H4 (cell line): Measurements from ENCODE around the gene LIMS2. TPM values are rescaled to one million over a fixed set of nuclear protein-coding genes. Genes with fewer than 3 reads are reported as not detected.

Experiments
- DNase-seq: peaks from one replicate; pipeline ENCODE4 v3.0.0-alpha.2; 2015; ENCODE audit warnings: low spot score
- total RNA-seq: library from RNA; depleted of rRNA; stranded (reverse); fragments of >200 nt; shearing (Covaris generic); gene quantifications from 2 replicates; pipeline ENCODE4 v1.2.3, GENCODE V29; 2014

Gene LIMS2
- total RNA-seq, 1 experiment from 2014 or later, result 0.41 TPM

DNA sequence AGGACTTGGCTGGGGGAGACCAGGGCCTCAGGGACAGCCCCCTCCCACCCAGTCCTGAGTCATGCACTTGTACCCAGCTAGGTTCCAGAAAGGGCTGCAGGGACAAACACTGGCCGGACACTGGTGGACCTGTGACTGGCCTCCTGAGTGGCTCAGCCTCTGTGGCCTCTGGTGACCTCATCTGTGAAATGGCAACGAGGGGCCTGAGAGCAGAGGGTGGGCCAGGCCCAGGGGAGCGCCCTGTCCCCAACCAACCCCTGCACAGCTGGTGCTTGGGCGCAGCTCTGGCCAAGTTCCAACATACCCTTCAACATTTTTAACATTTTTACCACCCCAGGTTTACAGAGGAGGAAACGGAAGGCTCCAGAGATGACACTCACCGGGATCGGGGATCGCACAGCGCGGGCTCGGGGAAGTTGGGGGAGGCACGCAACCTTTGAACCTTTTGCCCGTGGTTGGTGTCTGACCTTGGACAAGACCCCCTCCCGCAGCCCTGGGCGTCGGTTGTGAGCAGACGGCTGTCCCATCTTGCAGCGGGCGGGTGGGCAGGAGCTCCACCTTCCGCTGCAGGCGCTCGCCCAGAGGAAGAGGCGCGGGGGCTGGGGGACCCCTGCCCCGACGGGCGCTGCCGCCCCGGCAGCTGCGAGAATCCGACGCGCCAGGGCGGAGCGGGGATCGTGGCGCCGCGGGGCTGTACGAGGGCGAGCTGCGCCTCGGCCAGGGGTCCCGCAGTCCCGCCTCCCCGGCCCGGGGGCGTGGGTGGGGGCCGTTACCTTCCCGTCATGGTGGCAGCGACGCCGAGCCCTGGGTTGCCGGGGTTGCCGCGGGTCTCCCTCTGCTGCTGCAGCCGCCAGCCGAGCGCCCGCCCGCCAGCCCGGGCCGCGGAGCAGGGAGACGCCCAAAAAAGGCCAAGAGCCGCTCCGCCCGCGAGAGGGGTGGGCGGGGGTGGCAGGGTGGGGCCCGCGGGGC is 805 bp downstream of the LIMS2 start:
- DNase-seq, result no peak

DNA sequence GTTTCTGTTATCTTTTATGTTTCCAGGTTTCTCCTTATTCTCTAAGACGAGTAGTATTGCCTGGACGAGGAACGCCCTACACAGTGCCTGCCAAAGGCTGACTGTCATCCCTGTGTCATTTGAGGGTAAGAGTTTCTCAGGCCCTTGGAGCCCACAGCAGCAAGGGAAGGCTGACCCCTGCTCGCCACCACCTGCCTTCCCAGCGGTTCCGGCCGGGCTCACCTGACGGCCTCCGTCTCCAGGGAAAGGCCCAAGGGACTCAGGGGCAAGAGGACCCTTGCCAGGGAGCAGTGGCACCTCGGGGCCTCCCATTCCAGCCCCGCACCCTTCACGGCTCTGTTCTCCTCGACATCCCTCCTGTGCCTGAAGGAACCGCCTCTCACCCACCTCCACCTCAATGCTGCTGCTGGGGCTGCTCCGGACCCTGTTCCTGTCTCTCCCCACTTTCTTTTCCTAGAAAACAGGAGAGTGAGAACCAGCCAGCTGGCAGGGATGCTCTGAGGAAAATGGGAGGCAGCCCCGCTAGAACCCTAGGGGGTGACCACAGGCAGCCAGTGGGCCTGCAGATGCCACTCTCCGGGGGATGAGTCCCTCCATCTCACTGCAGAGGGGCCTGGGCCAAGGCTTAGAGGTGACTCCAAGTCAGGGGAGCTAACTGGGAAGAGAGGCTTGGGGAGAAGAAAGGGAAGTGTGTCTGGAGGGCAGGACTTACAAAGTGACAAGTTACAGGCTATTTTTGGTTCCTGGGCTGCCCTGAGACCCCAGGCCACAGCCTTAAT is 1.9 kb downstream of the LIMS2 start:
- DNase-seq, result no peak

DNA sequence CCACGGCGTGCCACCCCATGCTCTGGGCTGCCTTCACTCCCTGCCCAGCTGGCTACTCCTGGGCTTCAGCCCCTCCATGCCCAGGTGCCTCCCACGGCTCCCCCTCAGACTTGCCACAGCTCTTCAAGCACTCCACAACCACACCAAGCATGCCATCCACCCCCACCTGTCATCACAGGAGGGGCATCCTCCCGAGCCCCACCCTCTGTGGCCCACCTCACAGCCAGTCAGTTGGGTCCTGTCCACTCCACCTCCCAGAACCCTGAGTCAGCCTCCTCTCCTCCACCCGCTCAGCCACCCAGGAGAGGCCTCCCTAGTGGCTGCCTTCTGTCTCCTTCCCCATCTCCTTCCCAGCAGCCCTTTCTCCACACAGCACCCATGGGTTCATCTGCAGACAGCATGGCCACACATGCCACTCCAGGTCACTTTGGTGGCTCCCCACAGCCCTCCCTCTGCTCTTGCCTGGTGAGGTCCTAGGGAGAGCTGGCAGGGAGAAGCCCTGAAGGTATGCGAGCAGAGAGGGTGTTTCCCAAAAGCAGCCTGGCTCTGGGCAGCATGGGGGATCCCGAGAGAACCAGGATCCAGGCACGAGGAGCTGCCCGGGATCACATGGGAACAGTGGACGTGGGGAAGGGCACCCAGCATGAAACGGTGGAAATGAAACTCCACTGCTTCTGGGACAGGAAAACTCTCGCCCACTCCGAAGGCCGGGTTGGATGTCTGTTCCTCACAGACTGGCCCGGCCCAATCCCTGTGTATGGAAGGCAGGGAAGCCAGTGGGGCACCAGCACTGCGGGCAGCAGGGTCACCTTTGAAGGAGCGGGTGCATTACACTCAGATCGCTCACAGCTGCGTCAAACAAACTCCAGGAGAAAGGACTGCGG is 2.7 kb downstream of the LIMS2 start:
- no peak for DNase-seq

DNA sequence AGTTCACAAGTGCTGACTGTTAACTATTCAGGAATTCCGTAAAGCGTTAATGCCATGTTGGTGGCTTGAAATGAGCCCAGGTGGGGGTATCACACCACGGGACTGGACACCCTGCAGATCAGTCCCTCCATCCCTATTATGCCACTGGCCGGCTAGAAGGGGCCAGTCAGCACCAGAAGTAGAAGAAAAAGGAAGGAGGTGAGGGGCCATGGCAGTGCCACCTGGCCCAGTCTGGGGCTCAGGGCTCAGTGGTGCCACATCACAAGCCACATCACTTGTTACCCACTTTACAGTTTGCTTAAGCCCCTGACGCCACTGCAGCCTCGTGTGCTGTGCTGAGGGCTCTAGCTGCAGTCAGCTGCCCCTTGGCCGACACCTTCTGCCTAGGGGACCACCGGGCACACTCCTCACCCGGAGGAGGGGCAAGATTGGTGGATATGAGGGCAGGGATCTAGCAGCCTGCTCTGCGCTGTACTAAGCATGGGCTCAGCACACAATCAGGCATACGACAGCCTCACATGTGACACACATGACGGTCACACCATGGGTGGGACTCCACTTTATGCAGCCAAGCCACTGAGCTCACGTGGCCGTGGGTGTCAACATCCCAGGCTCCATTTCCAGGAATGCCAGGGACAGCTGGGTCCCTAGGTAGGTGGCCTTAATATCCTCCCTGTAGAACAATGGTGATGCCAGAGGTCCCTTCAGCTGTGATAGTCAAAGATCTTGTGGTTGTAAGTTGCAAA is 3.6 kb downstream of the LIMS2 start:
- no peak for DNase-seq

DNA sequence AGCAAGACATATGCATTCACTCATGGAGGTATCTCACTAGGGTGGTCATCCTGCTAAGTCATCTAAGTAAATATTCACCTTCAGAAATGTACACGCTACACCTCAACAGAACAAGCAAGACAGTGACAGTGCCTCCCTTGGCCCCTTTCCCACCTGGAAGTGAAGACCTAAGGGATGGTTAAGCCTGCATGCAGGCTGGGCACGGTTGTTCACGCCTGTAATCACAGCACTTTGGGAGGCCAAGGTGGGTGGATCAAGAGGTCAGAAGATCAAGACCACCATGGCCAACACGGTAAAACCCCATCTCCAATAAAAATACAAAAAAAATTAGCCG is 4.4 kb downstream of the LIMS2 start:
- DNase-seq, result no peak

DNA sequence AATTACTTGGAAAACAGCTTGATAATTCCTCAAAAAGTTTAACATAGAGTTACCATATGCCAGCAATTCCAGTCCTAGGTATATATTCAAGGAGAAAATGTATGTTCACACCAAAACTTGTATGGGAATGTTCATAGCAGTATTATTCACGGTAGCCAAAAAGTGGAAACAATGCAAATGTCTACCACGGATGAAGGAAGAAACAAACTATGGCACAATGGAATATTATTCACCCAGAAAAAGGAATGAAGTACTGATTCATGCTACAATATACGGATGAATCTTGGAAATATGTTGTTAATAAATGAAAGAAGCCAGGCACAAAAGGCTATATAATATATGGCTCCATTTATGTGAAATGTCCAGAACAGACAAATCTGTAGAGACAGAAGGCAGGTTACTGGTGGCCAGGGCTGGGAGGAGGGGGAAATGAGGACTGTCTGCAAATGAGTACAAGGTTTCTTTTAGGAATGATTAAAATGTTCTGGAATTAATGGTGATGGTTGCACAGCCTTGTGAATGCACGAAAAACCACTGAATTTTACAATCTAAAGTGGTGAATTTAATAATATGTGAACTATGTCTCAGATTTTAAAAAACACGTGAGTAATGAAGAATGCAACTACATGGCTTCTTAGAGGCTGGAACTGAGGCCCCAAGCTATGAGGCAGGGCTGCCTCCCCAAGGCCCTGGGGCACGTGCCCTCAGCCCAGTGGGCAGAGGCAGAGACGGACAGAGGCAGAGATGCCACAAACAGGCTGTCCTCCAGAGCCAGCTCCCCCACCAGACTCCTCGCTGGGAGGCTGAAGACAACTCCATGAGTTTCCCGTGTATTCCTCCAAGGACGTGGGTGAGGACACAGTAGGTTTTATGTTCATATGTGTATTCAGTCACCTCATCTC is 5.0 kb downstream of the LIMS2 start:
- DNase-seq, result no peak

DNA sequence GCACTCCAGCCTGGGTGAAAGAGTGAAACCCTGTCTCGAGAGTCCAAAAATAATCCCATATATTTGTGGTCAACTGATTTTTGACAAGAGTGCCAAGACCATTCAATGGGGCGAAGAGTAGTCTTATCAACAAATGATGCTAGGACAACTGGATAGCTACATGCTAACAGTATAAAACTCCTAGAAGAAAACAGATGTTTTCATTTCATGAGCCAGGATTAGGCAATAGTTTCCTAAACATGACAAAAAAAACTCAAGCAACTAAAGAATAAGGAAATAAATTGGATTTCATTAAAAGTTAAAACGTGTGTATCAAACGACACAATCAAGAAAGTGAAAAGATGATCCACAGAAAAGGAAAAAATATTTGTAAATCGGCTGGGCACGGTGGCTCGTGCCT is 6.3 kb downstream of the LIMS2 start:
- no peak for DNase-seq

DNA sequence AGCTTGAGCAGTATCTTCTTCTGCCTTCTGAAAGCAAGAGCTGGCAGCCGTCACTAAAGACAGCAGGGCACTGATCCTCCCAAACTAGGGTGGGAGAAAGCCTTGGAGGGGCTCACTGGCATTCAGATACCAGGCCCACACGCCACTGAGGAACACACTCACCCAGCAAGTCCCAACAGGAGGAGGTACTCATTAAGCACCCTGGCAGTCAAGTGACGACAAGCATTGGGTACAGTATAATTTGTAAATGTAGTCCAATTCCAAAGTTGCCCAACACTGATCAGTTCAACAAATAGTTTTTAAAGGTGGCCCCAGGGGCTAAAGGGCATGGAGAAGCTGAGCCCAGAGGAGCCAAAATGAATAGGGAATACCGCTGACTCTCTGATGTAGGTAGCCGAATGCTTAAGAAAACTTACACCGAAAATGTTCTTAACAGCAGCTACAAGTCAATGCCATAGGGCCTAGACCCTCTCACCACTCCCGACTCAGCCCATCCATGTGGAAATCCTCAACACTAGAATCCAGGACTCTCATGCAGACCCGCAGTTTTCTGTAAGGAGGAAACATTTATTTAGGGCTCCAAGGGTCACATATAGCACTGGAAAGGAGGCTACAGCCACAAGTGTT is 9.9 kb downstream of the LIMS2 start:
- DNase-seq, result no peak

DNA sequence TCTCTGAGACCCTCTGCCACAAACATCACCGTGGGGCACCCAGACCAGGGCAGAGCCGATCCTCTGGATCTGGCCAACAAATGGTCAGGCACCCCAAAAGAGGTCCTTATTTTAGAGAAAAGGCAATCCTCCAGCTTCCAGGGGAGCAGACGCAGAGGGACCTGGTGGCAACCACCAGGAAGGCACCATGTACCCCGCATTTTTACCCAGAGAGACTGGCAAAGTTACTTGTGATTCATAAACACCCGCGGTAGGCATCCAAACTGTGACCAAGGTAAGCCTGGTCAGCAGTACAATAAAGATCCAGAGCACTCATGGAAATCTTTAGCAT is 10.5 kb downstream of the LIMS2 start:
- DNase-seq, result no peak

DNA sequence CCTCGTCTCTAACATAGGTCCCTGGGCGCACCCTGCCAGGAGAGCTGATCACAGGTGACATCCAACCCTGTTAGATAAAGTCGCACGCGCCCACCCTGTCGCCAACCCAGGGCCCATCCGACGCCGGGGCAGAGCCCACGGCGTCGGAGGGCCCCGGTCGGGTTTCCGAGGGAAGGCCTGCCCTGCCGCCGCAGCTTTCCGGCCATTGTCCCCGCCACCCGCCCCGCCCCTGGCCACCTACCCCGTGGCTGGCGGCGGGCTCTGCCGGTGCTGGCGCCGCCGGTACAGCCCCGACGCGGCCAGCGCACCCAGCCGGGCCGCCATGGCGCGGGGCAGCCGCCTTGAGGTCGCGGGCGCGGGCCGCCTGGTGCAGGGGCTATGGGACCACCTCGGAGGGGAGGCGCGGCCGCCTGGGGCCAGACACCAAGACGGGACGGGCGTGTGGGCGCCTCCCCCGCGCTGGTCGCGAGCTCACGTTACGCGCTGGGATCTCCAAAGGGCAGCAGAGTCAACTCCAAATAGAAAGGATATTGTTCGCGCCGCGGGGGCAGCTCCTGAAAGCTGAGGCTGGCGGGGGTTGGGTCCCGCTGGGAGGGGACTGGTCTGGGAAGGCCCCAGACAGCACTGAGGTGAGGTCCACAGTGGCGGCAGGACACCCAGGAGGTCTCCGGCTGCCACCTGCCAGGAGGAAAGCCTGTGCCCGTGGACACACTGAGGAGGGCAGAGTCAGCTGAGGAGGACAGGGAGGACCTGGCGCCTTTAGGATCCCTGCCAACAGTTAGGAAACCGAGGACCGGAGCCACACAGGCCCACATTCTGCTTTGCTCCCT is 11.1 kb downstream of the LIMS2 start:
- DNase-seq, result no peak

DNA sequence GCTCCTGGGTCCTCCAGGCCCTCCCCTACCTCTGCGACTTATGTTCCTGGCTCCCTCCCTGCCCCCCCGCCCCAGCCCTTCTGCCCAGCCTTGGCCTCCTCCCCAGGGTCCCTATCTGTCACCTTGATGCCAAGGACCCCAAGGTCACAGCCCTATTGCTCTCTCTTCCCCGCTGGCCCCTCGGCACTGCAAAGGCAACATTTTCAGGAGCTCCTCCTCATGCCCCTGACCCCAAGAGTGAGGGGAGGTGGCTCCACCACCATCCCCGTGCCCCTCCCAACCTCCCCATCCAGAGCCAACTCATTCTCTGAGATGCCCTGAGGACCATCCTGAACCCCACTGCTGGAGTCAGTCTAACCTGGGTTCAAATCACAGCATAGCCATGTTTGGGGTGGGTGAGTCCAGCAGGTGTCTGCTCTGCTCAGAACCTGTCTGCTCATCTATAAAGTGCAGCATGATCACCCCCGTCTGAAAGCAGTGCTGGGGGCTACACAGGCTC is 11.7 kb downstream of the LIMS2 start:
- no peak for DNase-seq

DNA sequence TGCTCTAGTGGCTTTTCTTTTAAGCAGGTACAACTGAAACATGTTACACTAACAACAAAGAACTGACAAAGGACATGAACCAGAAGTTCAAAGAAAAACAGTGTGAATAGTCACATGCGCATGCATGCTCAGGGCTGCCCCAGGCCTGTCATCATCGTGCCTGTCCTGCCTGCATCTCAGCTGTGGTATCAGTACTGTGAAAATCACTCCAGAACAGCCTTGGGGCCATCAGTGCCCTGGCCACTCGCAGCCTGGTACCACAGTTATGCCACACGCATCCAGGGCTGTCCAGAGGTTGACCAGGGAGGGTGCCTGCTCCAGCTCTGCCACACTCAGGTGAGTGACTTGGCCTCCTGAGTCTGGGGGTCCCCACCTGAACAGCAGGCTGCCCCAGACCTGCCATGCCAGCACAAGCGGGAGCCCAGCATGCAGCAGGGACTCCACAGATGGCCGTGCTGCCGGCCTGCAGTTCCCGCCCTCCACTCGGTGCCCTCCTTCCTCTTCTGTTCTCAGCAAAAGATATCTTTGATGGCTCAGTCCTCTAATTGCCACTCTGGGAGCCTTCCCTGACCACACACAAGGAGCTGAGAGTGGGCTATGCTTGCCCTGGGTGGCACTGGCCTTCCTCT is 12.3 kb downstream of the LIMS2 start:
- DNase-seq, result no peak

DNA sequence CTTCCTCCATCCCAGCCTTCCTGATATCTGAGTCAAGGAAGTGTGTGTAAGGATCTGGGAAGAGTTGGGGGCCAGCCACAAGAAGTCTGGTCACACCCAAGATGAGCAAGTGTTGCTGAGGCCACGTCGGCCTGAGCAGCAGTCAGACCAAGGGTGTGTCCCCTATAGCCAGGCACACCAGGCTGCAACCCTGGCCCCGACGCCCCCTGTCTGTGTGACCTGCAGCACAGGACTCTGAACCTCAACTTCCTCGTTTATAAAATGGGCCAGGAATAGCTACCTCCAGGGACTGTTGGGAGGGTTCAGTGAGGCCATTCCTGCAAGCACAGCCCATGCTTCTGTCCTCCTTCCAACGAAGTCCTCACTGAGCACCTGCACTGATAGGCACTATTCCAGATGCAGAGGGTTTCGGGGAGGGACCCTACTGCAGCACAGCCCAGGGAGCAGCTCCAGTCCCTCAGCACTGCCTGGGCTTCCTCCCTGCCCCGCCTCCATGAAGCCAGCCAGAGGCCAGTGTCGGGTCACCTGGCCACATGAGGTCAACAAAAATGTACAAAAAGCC is 13.3 kb downstream of the LIMS2 start:
- DNase-seq, result no peak

DNA sequence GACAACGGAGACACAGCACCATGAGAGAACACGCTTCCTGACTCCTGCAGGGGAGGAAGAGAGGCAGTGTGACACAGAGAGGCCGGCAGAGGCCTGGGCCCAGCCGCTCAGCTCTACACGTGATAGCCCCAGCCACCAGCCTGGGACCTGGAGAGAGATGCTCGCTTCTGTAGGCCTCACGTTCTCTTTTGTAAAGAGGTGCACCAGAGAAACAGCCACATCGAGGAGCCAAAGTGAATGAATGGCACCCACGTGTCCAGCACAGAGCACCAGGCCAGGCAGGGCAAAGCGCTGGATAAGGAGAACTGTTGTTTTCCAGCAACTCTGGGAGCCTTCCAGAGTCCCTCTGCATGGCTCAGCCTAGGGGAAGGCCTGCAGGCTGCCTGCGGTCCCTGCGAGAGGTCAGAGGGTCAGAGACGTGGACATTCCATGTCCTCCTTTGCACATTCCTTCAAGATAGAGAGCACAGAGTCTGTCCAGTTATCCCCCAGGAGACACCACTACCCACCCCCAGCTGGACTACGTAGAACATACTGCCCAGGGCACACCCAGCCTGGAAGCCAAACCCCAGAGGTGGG is 14.2 kb downstream of the LIMS2 start:
- DNase-seq, result no peak

DNA sequence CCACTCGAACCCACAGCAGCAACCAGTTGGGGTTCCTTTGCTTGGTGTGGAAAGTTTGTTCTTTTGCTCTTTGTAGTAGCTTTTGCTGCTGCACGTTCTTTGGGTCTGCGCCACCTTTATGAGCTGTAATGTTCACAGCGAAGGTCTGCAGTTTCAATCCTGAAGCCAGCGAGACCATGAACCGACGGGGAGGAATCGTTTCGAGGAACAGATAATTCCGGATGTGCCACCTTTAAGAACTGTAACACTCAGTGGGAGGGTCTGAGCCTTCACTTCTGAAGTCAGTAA is 15.1 kb downstream of the LIMS2 start:
- DNase-seq, result no peak

DNA sequence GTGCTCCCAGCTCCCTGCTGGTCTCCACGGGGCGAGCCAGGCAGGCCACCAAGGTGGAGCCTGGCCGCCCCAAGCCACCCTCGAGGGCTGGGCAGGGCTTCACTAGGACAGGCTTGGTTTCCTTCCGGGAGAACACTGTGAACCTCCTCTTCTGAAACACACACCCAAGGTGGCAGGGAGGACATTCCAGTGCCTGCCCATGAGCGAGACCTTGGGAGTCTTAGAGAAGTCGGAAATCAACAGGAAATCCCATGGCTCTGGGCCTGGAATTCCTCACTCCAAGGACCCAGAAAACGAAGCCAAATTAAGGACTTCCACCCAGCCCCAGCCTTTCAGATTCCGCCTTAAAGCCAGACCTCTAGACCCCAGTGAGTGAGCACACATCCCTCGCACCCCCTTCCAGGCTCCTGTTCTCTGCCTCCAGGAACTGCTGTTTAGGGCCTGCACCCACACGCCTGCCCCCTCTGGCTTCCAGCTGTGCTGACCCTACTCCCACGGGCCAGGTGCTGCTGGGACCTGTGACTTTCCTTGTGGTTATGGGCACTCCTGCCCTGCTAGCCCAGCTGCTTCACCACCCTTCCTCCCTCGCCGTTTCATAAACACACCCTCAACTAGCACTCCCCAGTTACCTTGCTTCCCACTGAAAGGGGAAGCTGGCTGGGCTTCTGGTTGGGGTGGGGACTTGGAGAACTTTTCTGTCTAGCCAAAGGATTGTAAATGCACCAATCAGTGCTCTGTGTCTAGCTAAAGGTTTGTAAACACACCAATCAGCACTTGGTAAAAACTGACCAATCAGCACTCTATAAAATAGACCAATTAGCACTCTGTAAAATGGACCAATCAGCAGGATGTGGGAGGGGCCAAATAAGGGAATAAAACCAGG is 15.7 kb downstream of the LIMS2 start:
- DNase-seq, result no peak
